ENCODE results near the gene MIDN.

GRCh38 chr19:1269478-1270212, 21.3 kb downstream of the MIDN start:
- TF ChIP-seq, protein P1, sequence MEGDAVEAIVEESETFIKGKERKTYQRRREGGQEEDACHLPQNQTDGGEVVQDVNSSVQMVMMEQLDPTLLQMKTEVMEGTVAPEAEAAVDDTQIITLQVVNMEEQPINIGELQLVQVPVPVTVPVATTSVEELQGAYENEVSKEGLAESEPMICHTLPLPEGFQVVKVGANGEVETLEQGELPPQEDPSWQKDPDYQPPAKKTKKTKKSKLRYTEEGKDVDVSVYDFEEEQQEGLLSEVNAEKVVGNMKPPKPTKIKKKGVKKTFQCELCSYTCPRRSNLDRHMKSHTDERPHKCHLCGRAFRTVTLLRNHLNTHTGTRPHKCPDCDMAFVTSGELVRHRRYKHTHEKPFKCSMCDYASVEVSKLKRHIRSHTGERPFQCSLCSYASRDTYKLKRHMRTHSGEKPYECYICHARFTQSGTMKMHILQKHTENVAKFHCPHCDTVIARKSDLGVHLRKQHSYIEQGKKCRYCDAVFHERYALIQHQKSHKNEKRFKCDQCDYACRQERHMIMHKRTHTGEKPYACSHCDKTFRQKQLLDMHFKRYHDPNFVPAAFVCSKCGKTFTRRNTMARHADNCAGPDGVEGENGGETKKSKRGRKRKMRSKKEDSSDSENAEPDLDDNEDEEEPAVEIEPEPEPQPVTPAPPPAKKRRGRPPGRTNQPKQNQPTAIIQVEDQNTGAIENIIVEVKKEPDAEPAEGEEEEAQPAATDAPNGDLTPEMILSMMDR (conservative IDR thresholded peaks at IDR 0.05 in 1 of 2, IDR thresholded peaks at IDR 0.05 in 1 of 2; ENCODE audit: low read depth in 1 of 2, low read length in 2 of 2): peak in 1 of 2 donors; percentile 10
- no peak for TF ChIP-seq EZH2 (IDR thresholded peaks at IDR 0.05; ENCODE audit: low read length, missing control alignments)
